BLaER1 (cell line): Measurements from ENCODE around the gene CYBA.
A peak's percentile ranks its signal among the peaks of the same experiment; 100 is the strongest.

ENCODE experiments used
- H3K27ac ChIP-seq: shearing (Covaris generic); formaldehyde crosslinking; 2 replicates; pipeline ENCODE4 v1.8.1; 2022
- H3K27me3 ChIP-seq: shearing (Covaris generic); formaldehyde crosslinking; 2 replicates; pipeline ENCODE4 v1.8.1; 2022
- H3K36me3 ChIP-seq: shearing (Covaris generic); formaldehyde crosslinking; 2 replicates; pipeline ENCODE4 v1.8.1; 2022
- H3K4me1 ChIP-seq: shearing (Covaris generic); formaldehyde crosslinking; 2 replicates; pipeline ENCODE4 v1.8.1; 2022
- H3K4me2 ChIP-seq: shearing (Covaris generic); formaldehyde crosslinking; 2 replicates; pipeline ENCODE4 v1.8.1; 2022
- H3K4me3 ChIP-seq: shearing (Covaris generic); formaldehyde crosslinking; 2 replicates; pipeline ENCODE4 v1.8.1; 2022
- H3K9ac ChIP-seq: shearing (Covaris generic); formaldehyde crosslinking; 2 replicates; pipeline ENCODE4 v1.8.1; 2022
- H3K9me3 ChIP-seq: shearing (Covaris generic); formaldehyde crosslinking; 2 replicates; pipeline ENCODE4 v1.8.1; 2022
- H4K20me1 ChIP-seq: shearing (Covaris generic); formaldehyde crosslinking; 2 replicates; pipeline ENCODE4 v1.8.1; 2022
- Cebpa-rat ChIP-seq: shearing (Covaris generic); IDR thresholded peaks from 2 replicates; pipeline ENCODE4 v1.8.1; 2022

The CYBA gene

DNA sequence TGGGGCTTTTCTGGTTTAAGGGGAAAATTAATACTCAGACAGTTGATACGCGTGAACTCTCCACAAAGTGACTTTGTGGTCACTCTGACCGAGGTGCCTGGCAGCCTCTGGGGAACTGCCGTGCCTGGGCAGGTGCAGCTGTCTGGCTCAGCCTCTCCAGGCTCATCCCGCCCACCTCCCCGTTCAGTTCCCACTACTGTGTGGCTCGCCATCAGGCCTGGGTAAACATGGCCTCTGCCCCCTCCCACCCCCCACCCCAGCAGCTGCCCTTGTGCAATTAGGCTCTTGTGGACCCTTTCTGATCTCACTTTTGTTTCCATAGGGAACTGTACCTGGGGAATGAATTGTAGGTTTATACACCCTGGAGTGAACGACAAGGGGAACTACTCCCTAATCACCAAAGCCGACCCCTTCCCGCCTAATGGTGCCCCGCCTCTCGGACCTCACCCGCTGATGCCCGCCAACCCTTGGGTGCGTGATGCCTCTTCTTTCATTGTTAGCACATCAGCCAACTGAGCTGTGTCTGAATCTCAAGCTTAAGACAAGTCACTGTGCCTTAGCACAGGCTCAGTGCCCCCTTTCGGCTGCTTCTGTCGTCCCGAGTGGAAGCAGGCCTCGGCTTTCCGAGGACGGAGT lies 52.9 kb downstream of the CYBA start:
- Histone ChIP-seq H3K27ac (peak overlapping the region; percentile 79), H4K20me1 (peaks cover 74% of the 10 kb centered on the region), H3K9ac (peak overlapping the region; percentile 65), H3K4me1 (peaks cover 78% of the 10 kb centered on the region), H3K4me2 (peak overlapping the region; percentile 86), H3K9me3 (no peaks in the 10 kb centered on the region), H3K36me3 (peaks cover 64% of the 10 kb centered on the region), H3K27me3 (no peaks in the 10 kb centered on the region), H3K4me3 (peak overlapping the region; percentile 47; the same call in 1 of the 2 replicates)
- TF ChIP-seq Cebpa-rat, result no peak

DNA sequence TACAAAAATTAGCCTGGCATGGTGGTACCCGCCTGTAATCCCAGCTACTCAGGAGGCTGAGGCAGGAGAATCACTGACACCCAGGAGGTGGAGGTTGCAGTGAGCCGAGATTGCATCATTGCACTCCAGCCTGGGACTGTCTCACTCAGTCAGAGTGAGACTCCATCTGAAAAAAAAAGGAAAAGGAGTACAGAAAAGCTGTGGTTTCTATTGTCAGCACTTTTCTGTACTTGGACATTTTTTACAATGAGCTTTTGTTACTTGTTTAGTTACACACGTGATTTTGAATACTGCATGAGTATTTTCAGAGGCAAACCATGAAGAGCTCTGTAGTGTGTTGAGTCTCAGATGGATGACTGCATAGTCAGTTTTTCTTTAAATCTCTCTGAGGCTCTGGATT lies 54.4 kb downstream of the CYBA start:
- Histone ChIP-seq H3K9me3 (no peaks in the 10 kb centered on the region), H4K20me1 (peaks cover 78% of the 10 kb centered on the region), H3K4me2 (peak overlapping the region; percentile 86), H3K4me1 (peaks cover 66% of the 10 kb centered on the region), H3K27me3 (no peaks in the 10 kb centered on the region), H3K4me3 (no peak overlapping the region), H3K9ac (no peak overlapping the region), H3K36me3 (peaks cover 63% of the 10 kb centered on the region), H3K27ac (peak overlapping the region; percentile 23; the same call in 1 of the 2 replicates)
- TF ChIP-seq Cebpa-rat, result peak; percentile 56; the same call in 1 of the 2 replicates

GRCh38 chr16:88595921-88596320 lies 54.9 kb downstream of the CYBA start:
- Histone ChIP-seq H3K4me3 (no peak overlapping the region), H4K20me1 (peaks cover 76% of the 10 kb centered on the region), H3K9me3 (no peaks in the 10 kb centered on the region), H3K36me3 (peaks cover 63% of the 10 kb centered on the region), H3K4me1 (peaks cover 60% of the 10 kb centered on the region), H3K27ac (no peak overlapping the region), H3K27me3 (no peaks in the 10 kb centered on the region), H3K4me2 (peak overlapping the region; percentile 86; the same call in 1 of the 2 replicates), H3K9ac (no peak overlapping the region)
- TF ChIP-seq Cebpa-rat, result no peak

DNA sequence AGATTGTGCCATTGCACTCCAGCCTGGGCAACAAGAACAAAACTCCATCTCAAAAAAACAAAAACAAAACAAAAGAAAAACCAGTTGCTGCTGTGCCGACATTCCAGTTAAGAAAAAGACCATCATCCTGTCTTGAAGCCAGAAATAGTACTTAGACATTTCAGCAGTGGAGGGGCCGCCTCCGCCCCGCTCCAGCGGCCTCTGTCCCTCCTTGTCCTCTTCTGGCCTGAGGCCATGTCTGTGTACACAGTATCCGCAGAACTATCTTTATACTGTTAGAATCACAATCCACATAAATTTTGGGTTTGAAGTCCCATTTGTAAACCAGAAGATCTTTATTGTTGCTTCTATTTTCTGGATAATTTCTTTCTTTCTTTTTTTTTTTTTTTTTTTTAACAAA lies 55.8 kb downstream of the CYBA start:
- H3K4me2 ChIP-seq, result no peak overlapping the region
- H3K9me3 ChIP-seq, result no peaks in the 10 kb centered on the region
- no peak overlapping the region for H3K27ac ChIP-seq
- no peak overlapping the region for H3K4me3 ChIP-seq
- TF ChIP-seq Cebpa-rat, result no peak
- peaks cover 69% of the 10 kb centered on the region for H3K36me3 ChIP-seq
- no peaks in the 10 kb centered on the region for H3K27me3 ChIP-seq
- no peak overlapping the region for H3K9ac ChIP-seq
- peaks cover 52% of the 10 kb centered on the region for H3K4me1 ChIP-seq
- peaks cover 69% of the 10 kb centered on the region for H4K20me1 ChIP-seq

GRCh38 chr16:88593910-88594309 lies 56.9 kb downstream of the CYBA start:
- H3K4me1 ChIP-seq, result peaks cover 40% of the 10 kb centered on the region
- 0 out of 2 replicates have a peak overlapping the region, but pooled peaks have one; percentile 9 for H3K9ac ChIP-seq
- H3K9me3 ChIP-seq, result no peaks in the 10 kb centered on the region
- no peak overlapping the region for H3K4me2 ChIP-seq
- peaks cover 68% of the 10 kb centered on the region for H4K20me1 ChIP-seq
- 0 out of 2 replicates have a peak overlapping the region, but pooled peaks have one; percentile 4 for H3K27ac ChIP-seq
- no peak overlapping the region for H3K4me3 ChIP-seq
- no peak for TF ChIP-seq Cebpa-rat
- peaks cover 79% of the 10 kb centered on the region for H3K36me3 ChIP-seq
- H3K27me3 ChIP-seq, result no peaks in the 10 kb centered on the region

GRCh38 chr16:88593489-88593888 lies 57.4 kb downstream of the CYBA start:
- TF ChIP-seq Cebpa-rat, result no peak
- Histone ChIP-seq H3K9ac (0 out of 2 replicates have a peak overlapping the region, but pooled peaks have one; percentile 9), H3K4me2 (no peak overlapping the region), H3K27ac (0 out of 2 replicates have a peak overlapping the region, but pooled peaks have one; percentile 4), H4K20me1 (peaks cover 68% of the 10 kb centered on the region), H3K9me3 (no peaks in the 10 kb centered on the region), H3K27me3 (no peaks in the 10 kb centered on the region), H3K4me1 (peaks cover 36% of the 10 kb centered on the region), H3K36me3 (peaks cover 80% of the 10 kb centered on the region), H3K4me3 (no peak overlapping the region)
